Measurements from ENCODE around the gene ABCB9.
"Not testable (repeated sequence)": the region's sequence is repeated elsewhere in the genome, so short reads cannot be mapped to it uniquely, and the experiment has no call there.

Gene ABCB9

GRCh38 chr12:122965851-122966742 lies at the start of gene ABCB9:
TSS of gene ABCB9 (minus strand) at chr12:122966463. CDS start at chr12:122960235, 6,228 bp downstream.
- peak; percentile 97 for DNase-seq

DNA sequence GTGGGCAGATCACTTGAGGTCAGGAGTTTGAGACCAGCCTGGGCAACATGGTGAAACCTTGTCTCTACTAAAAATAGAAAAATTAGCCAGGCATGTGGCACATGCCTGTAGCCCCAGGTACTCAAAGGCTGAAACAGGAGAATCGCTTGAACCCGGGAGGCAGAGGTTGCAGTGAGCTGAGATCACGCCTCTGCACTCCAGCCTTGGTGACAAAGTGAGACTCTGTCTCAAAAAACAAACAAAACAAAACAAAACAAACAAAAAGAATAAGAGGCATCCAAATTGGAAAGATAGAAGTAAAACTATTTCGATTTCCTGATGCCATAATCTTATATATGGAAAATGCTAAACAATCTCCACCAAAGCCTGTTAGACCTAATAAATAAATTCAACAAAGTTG lies 48.2 kb upstream of the ABCB9 start:
- not testable (repeated sequence) for DNase-seq

DNA sequence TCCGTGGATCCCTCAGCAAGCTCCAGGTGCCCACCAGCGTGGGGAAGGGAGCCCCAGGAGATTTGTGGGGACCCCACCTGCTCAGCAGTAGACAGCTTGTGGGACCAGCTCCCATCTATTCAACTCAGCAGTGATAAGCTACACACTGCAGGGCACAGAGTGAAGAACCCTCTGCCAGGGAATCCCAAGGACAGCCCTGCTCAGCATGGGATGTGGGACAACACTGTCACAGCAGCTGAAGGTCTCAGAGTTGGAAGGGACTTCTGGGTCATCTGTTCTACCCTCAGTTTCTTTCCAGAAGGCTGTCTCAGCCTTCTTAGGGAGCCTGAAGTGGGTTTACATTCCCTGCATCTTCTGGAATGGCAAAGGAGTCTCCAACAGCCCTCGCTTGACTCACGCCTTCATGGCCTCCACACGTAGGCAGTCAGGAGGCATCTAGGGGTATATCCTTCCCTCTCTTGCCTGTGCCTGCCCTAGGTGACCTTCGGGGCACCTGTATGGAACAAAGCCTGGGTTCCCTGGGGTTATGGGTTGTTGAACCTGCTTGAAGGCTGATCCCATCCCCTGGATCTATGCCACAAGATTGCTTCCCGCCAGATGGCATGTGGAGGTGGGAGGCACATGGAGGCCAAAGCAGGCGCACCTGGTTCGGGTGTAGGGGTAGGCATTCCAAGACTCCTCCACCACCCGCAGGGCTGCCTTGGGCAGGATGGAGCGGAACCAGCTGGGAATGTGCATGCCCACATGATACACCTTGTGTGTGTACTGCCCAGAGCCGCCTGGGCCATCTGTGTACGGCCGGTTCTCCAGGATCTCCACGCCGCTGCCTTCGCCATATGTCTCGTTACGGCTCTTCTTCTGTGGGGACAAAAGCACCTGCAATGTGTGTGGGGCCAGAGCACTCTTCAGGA lies 47.2 kb upstream of the ABCB9 start:
- DNase-seq = no peak

GRCh38 chr12:123011701-123012100 lies 45.4 kb upstream of the ABCB9 start:
- no peak for DNase-seq

DNA sequence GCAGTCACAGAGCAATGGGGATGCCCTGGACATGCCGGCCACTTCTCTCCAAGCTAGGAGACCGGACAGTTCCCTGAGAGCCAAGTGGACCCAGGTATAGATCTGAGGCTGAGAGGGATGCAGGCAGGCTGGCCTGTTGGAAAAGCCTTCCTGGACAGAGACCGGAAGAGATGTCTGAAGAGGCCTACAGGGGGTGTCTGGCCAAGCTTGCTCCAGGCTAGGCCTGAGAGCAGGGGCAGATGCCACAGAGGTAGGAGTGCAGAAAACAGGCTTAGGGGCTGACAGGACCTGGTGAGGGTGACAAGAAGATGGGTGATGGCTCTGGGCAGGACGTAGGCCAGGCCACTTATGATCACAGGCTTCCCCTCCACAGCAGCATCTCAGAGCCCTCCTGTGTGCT lies 44.4 kb upstream of the ABCB9 start:
- DNase-seq = no peak

DNA sequence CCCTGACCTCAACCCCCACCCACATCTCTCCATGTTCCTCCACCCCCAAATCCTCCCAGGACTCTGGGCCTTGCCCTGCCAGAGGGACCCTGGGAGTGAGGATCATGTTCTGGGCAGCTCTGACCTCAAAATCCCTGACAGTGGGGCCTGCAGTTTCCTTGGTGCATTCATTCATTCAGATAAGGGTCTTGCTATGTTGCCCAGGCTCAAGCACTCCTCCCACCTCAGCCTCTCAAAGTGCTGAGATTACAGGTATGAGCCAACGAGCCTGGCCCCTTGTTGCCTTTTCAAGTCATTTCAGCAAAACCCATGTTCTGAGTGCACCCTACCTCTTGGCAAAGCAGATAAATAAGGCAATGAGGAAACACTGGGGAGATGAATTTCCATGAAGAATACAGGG lies 43.8 kb upstream of the ABCB9 start:
- DNase-seq = no peak

DNA sequence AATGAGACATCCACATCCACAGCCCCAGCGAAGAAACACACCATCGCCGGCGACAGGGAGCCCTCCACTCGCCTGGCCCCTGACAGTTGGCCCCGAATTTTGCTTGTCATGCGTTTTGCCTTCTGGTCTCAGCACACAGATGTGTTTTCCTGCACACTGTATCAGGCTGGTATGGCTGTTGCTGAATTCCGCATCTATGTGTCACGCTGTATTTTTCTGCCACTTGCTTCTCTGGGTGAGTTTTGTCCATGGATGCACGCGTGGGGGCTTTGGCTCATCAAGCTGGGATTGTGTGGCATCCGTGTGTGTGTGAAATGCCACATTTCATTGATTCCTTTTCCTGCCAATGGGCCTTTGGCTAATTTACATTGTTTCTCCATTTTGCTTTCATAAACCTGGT lies 40.7 kb upstream of the ABCB9 start:
- DNase-seq = no peak

- DNase-seq = no peak
These were observed 38.9 kb upstream of the ABCB9 start for GRCh38 chr12:123005081-123005626.

GRCh38 chr12:123004287-123004686 lies 38.0 kb upstream of the ABCB9 start:
- DNase-seq = no peak

DNA sequence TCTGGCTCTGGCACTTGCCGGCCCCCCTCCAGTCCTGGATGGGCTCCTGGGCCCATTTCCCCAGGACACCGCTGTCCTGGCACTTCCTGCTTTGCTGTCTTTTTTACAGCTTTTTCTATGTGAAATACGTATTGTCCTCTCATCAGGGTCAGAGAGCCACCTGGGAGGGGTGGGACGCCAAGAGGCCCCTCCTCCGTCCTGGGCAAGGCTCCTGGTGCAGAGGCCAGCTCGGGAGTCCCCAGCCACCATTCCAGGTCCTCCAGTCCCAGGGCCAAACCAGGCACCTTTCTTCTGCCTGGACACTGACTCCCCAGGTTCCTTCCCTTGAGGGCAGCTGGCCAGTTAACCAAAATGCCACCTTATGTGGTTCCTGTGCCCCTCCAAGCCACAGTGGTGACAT lies 37.0 kb upstream of the ABCB9 start:
- no peak for DNase-seq

DNA sequence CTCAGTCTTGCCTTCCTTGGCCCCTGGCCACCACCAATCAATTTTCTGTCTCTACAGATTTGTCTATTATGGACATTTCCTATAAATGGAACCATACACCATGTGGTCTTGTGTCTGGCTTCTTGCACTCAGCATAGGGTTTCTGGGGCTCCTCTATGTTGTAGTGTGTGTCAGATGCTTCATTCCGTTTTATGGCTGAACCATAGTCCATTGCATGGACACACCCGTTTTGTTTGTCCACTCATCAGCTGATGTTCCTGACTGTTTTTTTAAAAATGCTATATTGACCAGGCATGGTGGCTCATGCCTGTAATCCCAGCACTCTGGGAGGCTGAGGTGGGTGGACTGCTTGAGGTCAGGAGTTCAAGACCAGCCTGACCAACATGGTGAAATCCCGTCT lies 35.2 kb upstream of the ABCB9 start:
- no peak for DNase-seq

DNA sequence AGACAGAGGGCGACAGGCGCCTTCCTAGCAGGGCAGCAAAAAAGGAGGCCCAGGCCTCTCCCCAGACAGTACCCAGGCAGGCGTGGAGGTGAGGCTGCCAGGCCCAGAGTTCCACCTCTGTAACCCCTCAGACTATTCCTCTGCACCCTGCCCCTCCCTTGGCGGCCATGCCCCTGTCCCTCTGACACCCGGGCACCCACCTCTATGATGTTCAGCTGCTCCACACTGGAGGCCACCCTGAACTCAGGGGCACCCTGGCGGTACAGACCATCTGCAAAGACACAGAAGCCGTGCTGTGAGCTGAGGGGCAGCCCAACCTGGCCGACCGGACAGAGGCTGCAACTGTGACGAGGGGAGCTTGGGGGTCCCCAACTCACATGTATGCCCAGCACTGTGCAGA lies 34.3 kb upstream of the ABCB9 start:
- no peak for DNase-seq

DNA sequence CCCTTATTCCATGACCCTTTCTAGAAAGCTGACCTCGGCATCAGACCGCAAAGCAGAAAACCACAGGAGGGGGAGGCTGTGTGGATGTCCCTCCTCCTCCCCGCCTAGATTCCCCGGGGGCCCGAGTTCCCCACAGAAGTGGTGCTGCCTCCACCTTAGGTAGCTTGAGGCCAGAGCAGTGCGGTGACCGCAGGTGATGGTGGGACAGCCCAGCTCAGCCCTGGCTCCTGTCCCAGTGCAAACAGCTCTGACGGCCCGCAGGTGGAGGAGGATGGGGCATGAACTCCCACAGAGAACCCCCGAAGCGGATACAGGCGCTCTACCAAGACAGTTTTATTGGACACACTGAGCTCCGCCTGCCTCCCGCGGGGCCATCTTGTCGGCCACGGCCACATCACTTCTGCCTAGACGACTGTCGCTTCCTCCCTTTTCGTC lies 33.7 kb upstream of the ABCB9 start:
- DNase-seq = no peak

GRCh38 chr12:122999196-122999946 lies 33.1 kb upstream of the ABCB9 start:
- DNase-seq = no peak

DNA sequence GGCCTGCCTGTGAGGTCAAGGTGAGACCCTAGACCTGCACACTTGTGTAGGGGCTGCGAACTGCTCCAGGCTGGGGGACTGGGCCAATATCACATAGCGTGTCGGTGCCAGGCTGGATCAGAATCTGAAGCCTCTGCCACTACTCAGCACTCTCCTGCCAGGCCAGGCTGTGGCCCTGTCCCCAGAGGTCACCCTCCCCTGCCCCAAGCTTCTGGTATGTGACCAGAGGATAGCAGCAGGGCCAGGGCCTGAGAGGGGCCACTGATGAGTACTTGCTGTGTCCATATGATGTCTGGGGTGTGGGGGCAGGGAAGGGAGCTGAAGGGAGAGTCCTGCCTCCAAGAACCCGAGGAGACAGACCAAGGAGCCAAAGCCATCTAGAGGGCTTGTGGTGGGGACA lies 32.1 kb upstream of the ABCB9 start:
- no peak for DNase-seq

- DNase-seq = no peak
These were observed 31.3 kb upstream of the ABCB9 start for GRCh38 chr12:122997343-122998250.

- no peak for DNase-seq
These were observed 30.5 kb upstream of the ABCB9 start for GRCh38 chr12:122996621-122997342.

GRCh38 chr12:122996188-122996601 lies 29.9 kb upstream of the ABCB9 start:
- no peak for DNase-seq

DNA sequence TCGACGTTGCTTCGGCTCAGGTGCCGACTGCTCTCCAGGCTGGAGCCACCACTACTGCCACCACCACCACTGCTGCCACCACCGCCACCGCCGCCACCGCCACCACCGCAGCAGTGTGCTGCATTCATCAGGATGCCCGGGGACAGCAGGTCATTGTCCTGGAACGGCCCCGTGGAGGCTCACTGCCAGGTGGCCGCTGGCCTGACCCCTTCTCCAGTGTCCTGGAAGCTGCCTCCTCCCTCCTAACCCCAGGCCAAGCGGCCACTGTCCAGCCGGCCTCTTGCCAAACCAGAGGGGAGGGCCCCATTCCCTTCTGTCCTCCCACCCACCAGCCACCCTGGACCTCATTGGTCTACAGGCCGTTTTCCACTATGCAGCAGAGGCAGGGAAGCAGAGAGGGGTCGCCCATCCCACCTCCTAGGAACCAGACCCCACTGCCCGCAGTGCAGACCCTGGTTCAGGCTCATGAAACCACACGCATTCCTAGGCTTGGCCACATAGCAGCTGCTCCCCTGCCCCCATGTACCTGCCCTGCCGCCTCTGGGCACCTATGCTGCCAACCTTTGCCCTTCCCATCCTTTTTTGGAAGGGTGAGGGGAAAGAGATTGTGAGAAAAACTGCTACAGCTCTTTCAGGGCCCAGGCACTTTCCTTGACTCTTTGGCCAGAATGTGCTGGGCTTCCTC lies 29.4 kb upstream of the ABCB9 start:
- no peak for DNase-seq

DNA sequence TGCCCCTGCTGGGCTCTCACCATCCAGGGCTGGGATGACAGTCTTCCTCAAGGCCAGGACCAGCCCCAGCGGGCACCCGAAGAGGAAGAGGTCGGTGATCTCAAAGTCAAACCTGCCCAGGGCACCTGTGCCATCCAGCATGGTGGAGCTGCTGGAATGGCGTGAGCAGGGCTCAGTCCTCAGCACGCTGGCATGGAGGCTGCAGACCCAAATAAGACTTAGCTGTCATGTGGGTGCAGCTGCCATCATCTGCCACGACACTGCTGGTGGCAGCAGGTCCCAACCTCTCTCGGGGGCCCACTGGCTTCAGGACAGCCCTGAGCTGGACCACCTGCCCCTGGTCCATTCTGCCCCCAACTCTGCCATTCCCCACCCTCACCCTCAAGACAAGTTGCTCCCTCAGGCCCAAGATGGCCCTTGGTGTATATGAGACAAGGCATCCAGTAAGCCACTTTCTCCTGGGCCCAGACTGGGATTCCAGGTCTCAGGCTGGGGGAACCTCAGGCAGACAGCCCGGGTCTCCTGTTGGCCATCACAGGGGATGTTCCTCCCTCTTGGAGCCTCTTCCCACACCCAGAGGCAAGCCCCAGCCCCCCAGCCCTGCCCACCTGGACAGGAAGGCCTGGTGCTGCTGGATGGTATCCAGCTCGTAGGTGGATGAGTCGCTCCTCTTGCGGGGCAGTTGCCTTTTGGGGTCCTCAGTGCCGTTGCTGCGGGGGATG lies 28.7 kb upstream of the ABCB9 start:
- no peak for DNase-seq

All from activated CD8-positive, alpha-beta memory T cell treated with anti-CD3 and anti-CD28 coated beads for 24 hours (primary cell).